NCI-H748 (cell line): Measurements from ENCODE around the gene TBCB.
"Not testable (repeated sequence)": the region's sequence is repeated elsewhere in the genome, so short reads cannot be mapped to it uniquely, and the experiment has no call there.

Source experiments
- DNase-seq: peaks from one replicate; lab custom pipeline; 2025; ENCODE audit not compliant: unreplicated experiment; lab: John Stamatoyannopoulos, UW

TBCB gene

DNA sequence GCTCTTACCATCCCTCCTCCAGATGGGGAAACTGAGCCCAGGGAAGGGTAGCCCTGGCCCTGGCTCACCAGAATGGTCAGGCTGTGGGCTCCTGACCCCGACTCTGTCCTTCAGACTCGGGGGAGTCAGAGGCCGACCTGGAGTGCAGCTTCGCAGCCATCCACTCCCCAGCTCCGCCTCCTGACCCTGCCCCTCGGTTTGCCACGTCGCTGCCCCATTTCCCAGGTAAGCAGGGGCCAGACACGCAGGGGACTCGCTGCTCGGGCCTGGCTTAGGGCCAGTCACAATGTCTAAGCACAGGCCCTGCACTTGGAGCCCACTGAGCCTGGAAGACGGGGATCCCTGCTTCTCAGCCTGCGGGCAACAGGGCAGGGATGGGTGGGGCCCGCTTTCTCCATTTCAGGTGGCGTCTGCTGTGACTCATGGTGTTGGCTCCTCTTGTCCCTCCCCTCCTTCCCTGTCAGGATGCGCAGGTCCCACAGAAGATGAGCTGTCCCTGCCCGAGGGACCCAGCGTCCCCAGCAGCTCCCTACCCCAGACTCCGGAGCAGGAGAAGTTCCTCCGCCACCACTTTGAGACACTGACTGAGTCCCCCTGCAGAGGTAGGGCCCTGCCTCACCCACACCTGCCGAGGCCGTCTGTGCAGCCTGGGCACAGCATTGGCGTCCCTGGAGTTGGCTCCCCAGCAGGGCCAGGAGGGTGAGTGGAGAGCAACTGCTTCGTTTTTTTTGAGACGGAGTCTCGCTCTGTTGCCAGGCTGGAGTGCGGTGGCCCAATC, 13.5 kb upstream of the TBCB start:
- no peak for DNase-seq

DNA sequence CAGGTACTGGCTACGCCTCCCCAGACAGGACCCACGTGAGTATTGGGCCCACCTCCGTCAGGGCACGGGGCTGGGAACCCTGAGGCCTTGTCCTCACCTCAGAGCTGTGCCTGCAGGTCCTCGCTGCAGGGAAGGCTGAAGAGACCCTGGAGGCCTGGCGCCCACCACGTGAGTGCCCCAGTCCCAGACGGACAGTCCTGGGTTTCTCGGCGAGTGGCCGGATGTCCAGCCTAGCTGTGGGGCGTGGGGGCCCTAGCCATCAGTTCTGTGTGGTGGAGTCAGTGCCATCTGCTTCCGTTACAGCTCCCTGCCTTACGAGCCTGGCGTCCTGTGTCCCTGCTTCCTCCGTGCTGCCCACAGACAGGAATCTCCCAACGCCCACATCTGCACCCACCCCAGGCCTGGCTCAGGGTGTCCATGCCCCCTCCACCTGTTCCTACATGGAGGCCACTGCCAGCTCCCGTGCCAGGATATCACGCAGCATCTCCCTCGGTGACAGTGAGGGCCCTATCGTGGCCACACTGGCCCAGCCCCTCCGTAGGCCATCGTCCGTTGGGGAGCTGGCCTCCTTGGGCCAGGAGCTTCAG, 12.1 kb upstream of the TBCB start:
- DNase-seq = no peak

DNA sequence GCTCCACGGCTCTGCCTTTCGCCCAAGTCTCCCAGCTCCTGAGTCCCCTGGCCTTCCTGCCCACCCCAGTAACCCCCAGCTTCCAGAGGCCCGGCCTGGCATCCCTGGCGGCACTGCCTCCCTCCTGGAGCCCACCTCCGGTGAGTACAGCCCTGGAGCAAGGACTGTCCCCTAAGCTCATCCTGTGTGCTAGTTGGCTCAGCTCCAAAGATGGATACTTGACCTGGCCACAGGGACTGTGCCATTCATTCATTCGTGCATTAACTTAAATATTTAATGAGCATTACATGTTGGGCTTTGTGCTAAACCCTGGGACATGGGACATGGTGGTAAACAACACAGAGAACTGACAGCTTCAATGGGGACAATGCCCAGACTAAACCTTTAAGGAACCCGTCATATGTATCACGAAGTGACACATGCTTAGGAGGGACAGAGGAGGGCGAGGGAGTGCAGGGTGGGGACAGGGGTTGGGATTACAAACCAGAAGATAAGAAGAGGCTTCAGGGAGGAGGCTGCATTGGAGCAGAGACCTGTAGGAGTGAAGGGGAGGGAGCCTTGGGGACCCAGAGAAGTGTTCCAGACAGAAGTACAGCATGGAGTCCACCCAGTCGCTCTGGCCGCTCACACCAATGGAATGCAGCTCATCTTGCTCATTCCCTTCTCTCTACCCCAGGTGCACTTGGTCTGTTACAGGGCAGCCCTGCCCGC, 11.3 kb upstream of the TBCB start:
- no peak for DNase-seq

DNA sequence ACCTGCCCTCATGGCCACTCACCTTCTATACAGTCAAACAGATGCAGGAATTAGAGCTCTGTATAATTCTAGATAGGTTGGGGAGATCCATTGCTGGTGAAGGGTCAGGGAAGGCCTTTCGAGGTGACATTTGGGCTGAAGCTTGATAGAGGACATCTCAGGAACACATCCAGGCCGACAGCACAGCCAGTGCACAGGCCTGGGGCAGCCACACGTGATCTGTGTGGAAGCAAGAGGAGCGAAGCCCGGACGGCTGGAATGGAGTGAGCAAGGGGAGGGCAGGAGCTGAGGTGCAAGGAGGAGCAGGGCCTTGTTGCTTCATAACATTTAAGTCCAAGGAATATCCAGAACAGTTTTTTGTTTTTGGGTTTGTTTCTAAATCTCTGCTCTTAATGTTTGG, 8.8 kb upstream of the TBCB start:
- DNase-seq = no peak

DNA sequence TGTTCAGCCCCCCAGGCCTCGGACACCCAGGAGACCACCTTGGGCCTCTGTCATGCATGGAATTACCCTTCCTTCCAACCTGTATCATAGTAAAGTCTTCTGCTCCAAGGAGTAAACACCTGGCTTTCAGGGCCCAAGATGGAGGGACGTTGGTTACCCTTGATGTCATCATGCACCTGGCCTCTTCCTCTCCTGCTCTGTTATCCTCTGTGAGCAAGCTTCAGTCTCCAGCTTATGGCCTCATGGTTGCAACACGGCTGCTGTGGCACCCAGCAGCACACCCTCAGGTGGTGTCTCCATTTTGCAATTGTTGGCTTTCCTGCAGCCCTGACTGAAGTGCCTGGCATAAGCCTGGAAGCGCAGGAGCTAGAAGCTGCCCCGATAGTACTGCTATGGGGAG, 8.3 kb upstream of the TBCB start:
- no peak for DNase-seq

DNA sequence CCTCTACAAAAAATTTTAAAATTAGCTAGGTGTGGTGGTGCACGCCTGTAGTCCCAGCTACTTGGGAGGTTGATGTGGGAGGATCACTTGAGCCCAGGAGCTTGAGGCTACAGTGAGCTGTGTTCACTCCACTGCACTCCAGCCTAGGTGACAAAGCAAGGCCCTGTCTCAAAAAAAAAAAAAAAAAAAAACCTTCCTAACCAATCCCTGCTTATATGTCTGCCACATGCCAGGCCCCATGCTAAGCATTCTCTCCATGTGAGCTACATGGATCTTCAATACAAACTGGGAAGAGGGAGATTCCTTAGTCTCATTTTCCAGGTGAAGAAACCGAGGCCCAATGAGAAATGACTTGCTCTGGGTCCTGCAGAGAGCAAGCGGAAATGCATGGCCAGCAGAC, 6.6 kb upstream of the TBCB start:
- no peak for DNase-seq

DNA sequence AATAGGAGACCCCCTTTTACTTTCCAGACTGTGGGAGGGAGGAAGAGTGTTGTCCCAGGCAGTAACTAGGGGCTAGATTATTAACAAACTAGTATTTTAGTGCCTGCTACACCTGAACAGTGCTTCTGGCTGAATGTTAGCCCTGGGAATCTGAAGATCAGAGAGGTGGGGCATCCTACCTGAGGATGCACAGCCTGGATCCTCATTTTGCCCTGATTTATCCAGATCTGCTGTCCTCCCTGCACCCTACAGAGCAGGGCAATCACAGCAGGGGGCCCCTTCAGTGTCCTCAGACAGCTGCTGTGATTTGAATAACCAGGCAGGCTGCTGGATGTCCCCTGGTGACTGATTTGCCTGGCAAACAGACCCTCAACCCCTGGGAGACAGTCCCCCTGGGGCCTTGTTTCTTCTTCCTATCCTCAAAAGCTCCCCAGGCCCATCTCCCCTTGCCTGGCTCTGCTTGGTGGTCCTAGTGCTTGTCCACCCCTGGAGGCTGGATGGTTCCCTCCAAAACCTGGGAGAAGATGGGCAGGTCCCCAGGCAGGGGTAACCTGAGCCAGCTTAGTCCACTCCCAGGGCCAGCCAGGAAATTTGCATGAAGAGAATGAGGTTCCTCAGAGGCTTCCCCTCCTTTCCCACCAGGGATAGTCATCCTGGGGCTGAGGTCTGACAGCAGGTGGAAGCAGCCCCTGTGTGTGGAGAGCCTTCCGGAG, 4.6 kb upstream of the TBCB start, which contains the start of gene OVOL3:
Gene OVOL3, plus strand, starts transcription at position 657 of the 713 bp plus-strand sequence. CDS start 60 bp downstream, outside the sequence.
- DNase-seq = no peak

DNA sequence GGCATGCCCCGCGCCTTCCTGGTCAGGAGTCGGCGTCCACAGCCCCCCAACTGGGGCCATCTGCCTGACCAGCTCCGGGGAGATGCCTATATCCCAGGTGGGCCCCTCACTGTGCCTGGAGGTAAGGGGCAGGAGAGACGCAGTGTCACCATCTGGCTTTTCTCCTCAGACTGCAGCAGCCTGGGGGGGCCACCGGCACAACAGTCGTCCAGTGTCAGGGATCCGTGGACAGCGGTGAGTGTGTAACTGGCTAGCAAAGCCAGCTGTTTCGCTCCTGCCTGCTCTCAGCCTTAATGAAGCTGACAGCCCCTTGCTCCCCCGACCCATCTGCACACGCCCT, 4.1 kb upstream of the TBCB start:
- DNase-seq = no peak

DNA sequence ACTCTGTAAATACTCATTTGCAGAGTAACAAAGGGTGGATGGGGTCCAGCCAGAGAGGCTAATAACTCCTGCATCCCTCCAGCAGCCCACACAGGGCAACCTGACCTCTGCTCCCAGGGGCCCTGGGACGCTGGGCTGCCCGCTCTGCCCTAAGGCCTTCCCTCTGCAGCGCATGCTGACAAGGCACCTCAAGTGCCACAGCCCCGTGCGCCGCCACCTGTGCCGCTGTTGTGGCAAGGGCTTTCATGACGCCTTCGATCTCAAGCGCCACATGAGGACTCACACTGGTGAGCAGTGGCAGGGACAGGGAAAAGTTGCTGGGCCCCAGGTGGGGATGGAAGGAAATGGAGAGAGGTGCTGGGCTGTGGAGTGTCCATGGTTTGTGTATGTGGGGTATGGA, 2.6 kb upstream of the TBCB start:
- no peak for DNase-seq

DNA sequence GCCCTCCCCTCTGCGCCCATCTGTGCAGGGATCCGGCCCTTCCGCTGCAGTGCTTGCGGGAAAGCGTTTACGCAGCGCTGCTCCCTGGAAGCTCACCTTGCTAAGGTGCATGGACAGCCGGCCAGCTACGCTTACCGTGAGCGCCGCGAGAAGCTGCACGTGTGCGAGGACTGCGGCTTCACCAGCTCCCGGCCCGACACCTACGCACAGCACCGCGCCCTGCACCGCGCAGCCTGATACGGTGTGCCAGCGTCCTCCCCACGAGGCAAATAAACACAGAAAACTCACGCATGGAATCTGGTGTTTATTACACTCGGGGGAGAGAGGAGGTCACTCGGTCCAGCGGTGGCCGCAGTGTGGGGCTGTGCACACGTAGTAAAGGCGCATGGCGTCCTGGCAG, 1.8 kb upstream of the TBCB start:
- no peak for DNase-seq

DNA sequence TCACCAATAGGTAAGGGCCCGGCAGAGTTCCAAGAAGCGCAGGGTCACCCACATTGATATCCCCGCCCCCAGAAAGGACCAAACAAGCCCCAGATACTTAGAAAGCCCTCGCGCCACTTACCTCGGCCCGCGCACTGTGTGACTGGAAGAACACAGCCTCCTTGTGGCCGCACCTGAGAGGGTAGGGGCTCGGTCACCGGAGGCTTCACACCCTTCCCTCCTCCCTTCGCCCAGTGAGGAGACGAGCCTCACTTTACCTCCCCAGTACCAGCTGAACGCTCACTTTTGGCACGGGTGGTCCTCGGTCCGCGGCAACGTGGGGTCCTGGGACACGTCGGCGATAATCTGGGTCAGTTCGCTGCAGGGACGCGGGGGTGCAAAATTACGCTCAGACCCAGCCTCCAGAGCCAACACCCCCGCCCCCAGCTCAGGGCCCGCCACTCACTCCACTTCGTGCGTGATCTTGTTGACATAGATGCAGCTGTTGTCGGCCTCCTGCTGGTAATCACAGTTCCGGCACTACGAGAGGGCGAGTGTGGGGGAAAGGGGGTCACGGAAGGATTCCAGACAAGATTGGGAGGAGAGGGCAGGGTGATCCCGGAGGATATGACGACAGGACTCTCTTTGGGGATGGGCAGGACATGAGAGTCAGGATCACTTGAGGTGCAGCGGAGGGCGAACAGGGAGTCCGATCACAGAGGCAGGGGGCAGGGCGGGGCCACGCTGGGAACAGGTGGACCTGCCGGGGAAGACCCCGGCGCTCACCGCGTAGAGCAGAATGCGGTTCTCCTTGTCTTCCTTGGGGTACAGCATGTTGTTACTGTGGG, 1.2 kb upstream of the TBCB start:
- DNase-seq = peak; percentile 86

DNA sequence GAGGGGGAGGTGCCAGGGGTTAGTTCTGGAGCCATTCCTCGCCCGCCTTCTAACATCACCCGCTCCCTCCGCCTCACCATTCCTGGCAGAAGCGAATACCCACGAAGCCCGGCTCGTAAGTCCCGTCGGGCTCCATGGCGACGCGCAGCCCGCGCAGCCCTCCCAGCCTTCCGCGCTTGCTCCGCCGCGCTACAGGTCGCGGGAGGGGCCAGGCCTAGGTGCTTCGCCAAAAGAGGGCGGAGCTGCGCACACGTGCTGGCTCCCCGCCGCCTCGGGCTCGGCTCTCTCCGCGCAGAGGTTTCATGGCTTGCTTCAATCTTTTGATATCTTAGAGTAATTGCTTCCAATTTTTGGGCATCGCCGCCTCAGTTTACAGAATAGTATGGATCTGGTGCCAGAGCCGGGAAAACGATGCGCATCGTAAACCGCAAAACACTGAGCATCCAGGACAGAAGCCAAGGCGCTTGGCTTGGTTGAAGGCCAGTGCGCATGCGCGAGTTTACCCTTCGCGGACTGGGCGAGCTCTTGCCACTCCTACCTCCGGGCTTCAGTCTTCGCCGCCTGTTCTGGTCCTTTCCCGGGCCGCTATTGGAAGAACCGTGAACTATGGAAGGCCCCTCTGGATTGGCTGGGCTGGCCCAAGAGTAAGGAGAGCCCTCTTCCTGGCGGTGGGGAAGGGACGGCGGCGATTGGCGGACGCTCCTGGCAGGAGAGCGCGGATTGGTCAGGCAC, 381 bp upstream of the TBCB start, which contains the start of gene POLR2I:
Gene POLR2I, minus strand, starts transcription at position 155 of the 732 bp plus-strand sequence. Its CDS starts 19 bp downstream, at position 136.
- peak; percentile 100 for DNase-seq

DNA sequence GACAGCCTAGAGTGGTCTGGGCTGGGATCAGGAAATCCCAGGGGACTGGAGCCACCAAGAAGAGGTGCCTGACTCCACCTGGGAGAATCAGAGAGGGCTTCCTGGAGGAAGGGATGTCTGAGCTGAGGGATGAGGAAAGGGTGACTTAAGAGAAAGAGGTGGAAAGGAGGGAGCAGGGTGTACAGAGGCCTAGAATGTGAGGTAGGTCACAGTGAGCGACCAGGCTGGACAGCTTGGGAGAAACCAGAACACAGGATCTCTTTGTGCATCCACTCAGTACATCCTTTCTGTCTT, 1.0 kb downstream of the TBCB start:
- no peak for DNase-seq

DNA sequence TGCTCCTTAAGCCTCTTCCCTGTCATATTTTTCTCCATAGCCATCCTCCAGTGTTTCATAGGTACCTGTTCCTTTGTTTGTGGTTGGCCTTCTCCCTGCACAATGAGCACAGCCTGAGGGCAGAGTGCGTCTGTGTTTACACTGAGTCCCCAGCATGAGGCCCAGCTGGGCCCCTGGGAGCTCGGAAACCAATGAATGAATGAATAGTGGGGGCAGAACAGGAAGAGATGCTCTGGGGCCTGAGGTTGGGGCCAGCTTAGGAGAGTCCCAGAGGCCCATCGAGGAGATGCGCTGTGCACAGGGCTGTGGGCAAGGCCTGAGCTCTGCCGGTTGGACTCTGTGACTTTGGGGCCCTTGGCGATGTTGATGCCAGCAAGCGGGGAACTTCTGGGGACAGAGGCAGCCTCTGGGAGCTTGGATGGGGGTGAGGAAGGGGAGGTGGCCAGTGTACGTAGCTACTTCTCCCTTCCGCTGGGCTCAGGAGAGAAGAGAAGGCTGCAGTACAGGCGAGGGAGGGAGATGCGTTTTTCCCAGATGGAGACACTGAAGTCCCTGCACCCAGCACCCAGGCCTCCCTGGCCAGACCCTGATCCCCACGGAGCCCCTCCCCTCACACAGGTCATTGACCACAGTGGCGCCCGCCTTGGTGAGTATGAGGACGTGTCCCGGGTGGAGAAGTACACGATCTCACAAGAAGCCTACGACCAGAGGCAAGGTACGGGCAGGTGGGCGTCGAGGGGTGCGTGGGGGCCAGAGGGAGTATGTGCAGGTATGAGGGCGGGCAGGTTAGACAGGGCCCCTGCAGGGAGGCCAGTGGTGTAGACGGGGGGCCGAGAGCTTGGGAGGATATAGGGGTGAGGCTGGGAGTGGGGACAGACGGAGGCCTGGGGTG, 5.1 kb downstream of the TBCB start:
- no peak for DNase-seq

DNA sequence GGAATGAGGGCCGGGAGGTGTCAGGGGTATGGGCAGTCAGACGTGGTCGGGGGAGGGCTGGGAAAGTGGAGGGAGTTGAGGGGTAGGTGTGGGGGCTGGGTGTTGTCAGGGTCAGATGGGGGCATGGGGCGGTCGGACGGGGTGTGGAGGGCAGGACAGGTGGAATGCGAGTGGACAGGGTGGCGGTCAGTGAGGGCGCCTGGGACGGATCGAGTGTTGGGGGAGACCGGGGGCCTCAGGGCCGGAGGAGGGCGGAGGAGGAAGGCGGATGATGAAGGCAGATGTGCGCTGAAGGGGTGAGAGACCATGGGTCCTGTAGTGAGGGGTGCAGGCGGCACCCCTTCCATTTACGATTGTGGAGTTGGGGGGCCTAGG, 5.7 kb downstream of the TBCB start:
- no peak for DNase-seq

DNA sequence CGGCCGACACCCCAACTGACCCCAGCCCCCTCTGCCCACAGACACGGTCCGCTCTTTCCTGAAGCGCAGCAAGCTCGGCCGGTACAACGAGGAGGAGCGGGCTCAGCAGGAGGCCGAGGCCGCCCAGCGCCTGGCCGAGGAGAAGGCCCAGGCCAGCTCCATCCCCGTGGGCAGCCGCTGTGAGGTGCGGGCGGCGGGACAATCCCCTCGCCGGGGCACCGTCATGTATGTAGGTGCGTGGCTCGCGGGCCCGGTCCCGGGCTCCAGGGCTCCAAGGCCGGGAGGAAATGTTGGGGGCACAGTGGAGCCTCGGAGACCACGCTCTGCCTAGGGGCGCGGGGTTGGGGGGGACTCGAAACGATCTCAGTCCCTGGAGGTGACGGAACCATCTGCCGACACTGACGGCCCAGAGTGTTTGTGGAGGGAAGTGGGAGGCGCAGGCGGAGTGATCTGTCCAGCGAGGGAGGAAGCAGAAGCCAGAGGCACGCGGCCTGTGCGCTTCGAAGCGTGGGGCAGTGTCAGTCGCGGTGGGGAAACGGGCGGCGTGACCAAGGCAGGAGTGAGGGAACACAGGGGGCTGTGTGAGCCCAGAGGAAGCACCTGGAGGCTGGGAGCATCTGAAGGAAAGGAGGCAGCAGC, 6.3 kb downstream of the TBCB start:
- no peak for DNase-seq

DNA sequence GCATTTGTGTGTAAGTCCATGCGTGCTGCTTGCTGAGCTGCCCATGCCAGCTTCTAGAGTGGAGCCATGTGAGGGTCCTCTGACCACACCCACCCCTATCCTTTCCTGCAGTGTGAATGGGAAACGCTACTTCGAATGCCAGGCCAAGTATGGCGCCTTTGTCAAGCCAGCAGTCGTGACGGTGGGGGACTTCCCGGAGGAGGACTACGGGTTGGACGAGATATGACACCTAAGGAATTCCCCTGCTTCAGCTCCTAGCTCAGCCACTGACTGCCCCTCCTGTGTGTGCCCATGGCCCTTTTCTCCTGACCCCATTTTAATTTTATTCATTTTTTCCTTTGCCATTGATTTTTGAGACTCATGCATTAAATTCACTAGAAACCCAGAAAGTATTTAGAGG, 10.3 kb downstream of the TBCB start:
- no peak for DNase-seq

DNA sequence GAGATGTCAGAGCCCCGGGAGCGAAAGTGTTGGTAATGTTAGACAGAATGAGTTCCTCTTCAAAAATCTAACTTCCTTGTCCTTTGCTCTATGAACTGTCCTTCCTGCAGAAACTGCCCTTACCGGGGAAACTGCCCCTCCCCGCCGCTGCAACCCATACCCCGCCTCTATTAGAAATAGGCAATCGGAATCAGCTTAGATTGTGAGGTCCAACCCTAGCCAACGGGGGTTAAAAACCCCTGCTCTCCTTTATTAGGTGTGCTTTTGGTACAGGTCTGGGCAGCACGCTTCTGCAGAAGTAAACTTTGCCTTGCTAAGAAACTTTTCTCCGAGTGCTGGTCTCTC, 13.1 kb downstream of the TBCB start:
- peak; percentile 67 for DNase-seq

DNA sequence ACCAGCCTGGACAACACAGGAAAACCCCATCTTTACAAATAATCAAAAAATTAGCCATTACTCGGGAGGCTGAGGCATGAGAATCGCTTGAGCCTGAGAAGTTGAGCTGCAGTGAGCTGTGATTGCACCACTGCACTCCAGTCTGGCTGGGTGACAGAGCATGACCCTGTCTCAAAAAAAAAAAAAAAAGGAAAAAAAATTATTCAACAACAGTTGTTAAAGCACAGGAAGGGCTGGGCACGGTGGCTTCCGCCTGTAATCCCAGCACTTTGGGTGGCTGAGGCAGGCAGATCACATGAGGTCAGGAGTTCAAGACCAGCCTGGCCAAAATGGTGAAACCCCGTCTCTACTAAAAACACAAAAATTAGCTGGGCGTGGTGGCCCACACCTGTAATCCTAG, 16.0 kb downstream of the TBCB start:
- DNase-seq = not testable (repeated sequence)
